HG03139 (cell line): ENCODE data around the gene C5orf34.
"Not testable (repeated sequence)": the region's sequence is repeated elsewhere in the genome, so short reads cannot be mapped to it uniquely, and the experiment has no call there.

Experiments
- ATAC-seq: cut with Tn5 transposase; IDR thresholded peaks from one replicate; pipeline ENCODE4 v1.9.1; 2021; ENCODE audit not compliant: unreplicated experiment

C5orf34 gene

DNA sequence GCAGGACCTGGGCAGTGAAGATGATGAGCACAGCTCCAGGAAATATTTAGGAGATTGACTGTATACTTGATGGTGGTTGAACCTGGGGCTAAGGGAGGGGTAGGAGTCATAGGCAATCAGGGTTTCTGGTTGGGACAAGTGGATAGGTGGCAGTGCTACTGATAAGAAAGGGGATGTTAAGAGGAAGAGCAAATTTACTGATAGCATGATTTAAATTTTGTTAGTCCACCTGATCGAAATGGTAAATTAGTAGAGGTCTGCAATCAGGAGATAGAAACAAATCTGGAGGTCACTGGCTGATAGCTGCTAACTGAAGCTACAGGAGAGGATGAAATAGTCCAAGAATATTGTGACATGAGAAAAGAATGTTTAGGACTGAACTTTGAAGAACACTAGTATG lies 5.7 kb upstream of the C5orf34 start:
- no peak for ATAC-seq

DNA sequence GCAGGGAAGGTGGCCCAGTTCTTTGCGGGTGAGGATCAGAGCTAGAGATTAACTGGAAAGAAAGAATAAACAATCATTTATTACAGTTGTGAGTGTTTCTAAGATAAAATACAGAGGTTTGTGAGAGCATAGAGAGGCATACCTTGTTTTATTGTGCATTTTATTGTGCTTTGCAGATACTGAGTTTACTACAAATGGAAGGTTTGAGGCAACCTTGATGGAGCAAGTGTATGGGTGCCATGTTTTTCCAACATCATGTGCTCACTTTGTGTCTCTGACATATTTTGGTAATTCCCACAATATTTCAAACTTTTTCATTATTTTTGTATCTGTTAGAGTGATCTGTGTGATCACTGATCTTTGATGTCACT lies 715 bp upstream of the C5orf34 start:
- no peak for ATAC-seq

DNA sequence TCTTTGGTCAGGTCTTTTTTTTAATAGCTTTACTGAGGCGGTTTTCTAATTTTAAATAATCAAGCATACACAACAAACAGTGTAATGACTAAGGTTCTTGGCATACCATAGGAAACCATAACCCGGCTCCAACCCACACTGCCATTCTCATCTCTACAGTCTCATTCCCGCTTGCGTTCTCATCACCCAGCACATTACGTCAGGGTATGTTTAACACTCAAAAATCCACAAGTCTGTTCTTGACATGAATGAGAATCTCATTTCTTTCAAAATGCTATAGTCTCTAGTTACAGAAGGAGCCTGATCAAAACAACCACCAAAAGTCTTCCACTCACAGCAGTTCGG lies 505 bp downstream of the C5orf34 start:
- peak; percentile 10 for ATAC-seq

DNA sequence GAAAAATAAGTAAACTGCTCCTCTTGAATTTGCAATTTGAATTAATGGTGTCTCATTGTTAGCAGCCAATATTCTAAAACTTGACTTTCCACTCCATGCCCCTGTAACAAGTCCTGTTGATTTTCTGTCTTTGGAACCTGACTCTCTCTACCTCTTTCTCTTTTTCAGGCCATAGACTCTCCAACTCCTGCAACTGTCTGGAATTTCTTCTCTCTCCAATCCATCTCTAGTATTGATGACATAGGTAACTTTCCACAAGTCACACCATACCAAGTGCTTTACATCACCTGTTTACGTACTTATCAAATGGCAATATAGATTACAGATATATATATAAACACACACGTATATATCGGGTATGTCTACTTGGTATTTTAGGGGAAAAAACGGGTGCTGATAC lies 923 bp downstream of the C5orf34 start:
- ATAC-seq = no peak

DNA sequence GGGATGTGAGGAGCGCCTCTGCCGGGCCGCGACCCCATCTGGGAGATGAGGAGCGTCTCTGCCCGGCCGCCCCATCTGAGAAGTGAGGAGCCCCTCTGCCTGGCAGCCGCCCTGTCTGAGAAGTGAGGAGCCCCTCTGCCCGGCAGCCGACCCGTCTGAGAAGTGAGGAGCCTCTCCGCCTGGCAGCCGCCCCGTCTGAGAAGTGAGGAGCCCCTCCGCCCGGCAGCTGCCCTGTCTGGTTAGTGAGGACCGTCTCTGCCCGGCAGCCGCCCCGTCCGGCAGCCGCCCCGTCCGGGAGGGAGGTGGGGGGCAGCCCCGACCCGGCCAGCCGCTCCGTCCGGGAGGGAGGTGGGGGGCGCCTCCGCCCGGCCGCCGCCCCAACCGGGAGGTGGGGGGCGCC lies 3.9 kb downstream of the C5orf34 start:
- not testable (repeated sequence) for ATAC-seq

DNA sequence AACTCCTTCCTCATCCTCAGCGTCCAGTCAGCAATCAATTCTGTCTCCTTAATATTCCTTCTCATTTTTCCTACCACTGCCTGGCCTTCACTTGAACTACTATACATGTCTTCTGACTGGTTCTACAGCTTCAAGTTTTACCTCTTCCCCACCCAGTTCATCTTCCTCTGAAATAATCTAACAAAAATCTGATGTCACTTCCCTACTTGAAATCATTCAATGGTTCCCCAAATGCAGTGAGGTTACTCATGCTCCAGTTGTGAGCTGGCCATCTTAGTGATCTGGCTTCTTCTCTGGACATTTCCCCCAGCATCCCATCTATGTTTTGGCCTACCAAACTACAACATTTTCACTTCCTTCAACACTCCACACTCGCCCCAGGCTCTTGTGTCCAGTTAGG lies 16.4 kb downstream of the C5orf34 start:
- no peak for ATAC-seq

DNA sequence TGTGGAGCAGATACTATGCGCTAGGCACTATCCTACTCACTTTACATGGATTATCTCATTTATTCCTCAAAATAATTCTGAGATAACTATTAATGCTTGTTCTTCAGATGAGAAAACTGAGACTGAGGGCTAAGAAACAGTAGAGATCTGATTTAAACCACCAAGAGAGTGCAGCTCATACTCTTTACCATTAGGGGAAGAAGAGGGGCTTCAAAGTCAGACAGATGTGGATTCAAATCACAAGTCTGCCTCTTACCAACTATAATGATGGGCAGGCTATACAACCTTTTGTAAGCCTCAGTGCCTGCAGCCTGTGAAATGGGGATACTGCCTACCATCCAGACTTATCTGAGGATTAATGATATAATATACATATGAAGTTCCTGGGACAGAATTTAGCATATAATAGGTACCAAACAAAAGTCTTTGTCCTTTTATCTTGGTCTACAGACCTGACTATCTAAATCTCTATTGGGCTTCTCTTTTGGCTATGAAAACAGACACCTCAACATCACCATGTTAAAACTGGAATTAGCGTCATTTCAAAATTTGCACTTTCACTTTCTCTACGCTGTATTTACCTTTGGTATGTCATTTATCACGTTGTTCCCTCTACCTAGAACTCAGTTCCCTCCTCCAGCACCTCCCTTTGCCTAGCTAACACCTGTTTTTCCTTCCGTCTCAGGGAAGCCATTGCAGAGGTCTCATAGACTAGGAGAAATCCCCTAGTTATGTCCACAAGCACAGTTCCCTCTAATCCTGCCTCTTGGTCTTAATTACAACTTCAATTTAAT lies 17.4 kb downstream of the C5orf34 start:
- ATAC-seq = no peak

DNA sequence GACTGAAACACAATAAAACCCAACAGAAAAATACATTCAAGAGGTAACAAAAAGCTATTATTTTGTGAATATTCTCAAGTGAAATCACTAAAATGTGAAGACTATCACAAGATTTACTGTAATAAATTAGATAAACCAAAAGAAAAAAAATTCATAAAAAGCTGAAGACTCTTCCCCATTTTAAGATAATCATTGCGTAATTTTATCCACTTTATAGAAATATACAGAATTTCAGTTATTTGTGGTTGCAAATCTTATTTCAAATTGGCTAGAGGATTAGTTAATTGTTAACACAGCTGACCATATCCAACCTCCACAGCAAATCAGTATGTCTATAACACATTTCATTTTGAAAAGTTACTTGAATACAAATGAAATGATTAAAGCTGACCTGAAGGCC lies 23.6 kb downstream of the C5orf34 start:
- no peak for ATAC-seq

DNA sequence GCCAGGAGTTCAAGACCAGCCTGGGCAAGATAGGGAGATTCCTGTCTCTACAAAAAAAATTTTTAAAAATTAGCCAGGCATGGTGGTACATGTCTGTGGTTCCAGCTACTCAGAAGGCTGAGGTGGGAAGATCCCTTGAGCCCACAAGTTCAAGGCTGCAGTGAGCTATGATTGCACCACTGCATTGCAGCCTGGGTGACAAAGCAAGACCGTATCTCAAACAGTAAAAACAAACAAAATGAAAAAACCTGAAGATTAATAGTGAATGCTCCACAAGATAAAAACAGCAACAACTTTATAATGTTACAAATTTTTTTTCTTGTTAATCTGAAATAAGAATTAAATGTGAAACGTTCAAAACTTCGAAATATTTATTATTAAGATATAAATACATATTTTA lies 28.6 kb downstream of the C5orf34 start:
- ATAC-seq = no peak

DNA sequence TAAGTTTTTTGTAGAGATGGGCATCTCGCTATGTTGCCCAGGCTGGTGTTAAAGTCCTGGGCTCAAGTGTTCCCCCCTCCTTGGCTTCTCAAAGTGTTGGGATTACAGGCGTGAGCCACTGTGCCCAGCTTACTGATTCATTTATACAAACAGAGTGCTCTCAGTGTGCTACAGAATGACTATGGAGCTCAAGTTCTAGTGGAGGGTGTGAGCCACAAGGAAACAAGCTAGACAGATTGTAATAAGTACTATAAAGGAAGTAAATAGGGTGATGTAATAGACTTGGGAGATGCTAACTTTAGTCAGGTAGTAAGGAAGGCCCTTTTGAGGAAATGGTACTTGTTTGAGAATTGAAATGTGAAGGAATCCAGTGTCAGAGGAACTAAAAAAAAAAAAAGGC lies 29.5 kb downstream of the C5orf34 start:
- ATAC-seq = no peak

DNA sequence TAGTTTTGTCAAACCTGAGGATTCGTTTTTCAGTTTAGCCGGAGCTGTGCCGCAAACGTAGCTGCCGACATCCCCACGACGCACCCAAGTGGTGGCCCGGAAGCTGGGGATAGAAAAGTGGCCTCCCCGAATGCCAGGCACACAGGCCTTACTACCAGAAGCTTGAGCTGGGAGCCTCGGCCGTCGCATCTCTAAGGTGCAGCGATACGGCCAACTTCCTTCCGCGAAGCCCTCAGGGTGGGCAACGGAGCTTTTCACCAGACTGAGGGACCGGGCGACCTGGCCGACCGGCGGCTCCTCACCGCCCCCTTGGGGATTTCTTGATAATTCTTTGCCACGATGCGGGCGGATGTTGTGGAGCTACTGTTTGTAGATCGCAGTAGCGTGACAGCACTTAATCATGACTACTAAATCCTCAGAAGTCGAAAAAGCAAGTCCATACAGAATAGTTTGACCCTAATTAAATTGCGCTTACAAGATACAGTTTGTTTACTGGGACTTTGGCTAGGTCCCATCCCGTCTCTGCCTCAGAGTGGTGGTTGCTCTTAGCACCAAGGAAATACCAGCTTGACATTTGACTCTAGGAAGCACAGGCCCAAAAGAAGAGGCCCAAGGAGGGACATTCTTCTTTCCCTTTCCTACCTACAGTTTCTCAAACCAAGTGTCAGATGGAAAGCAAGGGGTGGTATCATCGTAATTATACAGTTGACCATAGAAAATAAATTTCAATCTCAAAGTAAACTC lies 30.7 kb downstream of the C5orf34 start:
- peak; percentile 66 for ATAC-seq

DNA sequence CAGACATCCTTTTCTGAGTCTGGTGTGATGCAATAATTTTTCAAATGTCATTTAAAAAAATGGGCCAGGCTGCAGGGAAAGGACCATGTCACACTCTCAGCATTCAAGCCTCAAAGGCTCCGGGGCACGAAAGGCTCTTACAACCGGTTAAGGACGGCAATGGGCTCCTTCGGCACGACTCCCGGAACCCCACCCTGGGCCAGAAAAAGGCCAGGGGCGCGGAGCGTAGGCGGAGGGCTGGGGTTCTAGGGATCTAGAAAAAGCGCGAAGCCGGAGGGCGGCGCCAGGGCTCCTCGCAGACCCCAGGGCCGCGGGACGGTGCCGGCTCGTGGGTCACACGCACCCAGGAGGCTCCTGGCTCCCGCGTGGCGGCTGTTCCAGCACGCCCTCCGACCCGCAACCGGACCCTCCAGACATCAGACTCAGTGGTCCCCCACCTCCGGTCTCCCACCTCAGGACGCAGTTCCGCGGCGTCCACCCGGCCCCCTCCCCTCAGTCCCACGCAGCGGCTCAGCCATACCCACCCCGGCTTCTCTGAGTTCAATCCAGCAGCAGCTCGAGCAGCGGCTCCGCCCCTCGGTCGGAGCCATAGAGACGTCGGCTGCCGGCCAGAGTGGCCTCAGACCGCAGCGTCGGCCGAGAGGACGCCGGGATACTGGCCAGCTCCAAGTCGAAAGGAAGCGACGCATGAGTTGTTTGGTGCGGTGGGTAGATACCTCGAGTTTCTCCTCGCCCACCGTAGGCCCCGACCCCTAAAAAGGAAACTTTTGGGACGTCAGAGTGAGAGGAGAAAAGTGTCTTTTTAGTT lies 31.4 kb downstream of the C5orf34 start, which contains the start of gene TMEM267:
TSS of gene TMEM267 (minus strand) at position 568 of the 808 bp plus-strand sequence. CDS start 29,896 bp downstream, outside the sequence.
- ATAC-seq = peak; percentile 91

DNA sequence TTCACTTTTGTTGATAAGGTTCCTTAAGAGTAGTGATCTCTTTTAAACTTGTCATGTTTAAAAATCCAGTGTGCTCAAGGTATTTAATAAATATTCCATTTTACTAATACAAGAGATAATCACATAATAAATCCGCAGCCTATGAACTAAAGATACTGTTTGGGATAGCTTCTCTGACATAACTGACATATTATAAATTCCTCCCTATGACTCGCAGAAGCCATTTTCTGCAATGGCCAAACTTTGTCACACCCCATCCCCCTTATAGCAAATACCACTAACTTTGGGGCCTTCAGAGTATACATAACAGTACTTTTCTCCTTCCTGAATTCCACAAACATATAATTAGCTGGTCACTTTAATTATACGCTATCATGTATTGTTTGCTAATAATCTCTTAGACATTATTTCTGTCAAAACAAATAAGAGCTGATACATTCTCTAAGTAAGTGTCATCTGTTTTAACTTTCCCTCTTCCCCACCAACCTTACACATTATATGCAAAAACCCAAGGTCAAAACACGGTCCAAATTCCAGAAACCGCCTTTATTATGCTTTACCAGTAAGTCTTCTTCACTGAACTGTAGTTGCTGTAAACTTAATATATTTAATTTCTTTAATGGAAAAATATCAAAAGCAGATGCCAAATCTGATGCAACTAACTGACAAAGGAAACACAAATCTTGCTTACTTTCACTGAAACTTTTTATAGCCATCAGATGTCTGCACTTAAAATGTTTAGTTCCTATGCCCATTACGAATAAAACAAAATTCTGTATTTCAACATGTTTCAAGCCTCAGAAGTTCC lies 32.3 kb downstream of the C5orf34 start:
- no peak for ATAC-seq

DNA sequence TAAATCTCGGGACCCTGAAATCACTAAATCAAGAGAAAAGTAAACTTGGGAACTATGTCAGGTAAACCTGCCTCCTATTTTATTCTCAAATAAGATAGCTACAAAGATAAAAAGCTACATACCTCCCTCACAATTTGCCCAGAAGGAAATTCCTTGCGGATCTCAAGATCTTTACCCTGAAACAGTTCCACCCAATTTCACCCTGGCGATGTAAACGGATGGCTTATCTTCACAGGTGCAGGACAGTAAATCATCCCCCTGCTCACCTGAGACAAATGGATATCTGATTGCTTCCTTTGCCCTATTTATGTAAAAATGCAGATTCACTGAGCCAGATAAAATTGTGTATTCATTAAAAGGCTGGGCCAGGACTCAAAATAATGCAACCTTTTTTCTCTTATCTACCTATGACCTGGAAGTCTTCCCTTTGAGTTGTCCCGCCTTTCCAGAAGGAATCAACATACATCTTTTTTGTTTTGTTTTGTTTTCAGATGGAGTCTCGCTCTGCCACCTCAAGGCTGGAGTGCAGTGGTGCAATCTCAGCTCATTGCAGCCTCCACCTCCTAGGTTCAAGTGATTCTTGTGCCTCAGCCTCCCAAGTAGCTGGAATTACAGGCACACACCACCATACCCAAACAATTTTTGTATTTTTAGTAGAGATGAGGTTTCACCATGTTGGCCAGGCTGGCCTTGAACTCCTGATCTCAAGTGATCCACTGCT lies 45.1 kb downstream of the C5orf34 start:
- ATAC-seq = no peak

DNA sequence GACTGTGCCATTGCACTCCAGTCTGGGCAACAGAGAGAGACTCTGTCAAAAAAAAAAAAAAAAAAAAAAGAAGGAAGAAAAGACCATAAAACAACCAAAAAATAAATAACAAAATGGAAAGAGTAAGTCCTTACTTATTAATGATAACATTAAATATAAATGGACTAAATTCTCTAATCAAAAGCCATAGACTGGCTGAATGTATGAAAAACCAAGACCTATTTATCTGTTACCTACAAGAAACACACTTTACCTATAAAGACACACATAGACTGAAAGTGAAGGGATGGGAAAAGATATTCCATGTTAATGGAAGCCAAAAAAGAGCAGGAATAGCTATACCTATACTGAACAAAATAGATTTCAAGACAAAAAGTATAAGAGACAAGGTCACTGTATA lies 47.8 kb downstream of the C5orf34 start:
- no peak for ATAC-seq

DNA sequence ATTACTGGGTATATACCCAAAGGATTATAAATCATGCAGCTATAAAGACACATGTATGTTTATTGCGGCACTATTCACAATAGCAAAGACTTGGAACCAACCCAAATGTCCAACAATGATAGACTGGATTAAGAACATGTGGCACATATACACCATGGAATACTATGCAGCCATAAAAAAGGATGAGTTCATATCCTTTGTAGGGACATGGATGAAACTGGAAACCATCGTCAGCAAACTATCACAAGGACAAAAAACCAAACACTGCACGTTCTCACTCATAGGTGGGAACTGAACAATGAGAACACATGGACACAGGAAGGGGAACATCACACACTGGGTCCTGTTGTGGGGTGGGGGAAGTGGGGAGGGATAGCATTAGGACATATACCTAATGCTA lies 49.5 kb downstream of the C5orf34 start:
- not testable (repeated sequence) for ATAC-seq

DNA sequence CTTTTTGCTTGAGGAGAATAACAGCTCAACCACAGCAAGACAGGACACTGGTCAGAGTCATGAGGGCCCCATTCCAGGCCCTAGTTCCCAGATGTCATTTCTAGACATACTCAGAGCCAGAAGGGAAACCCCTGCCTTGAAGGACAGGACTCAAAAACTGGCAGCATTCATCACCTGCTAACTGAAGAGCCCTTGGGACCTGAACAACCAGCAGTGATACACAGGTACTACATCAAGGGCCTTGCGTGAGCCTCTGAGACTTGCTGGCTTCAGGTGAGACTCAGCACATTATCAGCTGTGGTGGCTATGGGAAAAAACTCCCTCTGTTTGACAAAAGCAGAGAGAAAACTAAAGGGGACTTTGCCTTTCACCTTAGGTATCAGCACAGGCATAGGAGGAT lies 53.9 kb downstream of the C5orf34 start:
- no peak for ATAC-seq

DNA sequence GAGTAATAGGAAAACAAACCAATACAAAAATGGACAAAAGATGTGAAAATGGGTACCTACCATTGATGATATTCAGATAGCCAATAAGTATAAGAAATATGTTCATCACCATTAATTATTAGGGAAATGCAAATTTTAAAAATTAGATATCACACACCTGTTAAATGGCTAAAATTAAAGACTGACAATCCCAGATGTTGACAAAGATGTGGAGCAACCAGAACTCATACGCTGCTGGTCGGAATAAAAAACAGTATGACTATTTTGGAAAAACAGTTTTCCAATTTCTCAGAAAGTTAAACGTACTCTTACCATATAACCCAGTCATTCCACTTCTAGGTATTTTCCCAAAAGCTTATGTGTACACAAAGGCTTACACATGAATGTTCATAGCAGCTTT lies 58.4 kb downstream of the C5orf34 start:
- ATAC-seq = no peak

DNA sequence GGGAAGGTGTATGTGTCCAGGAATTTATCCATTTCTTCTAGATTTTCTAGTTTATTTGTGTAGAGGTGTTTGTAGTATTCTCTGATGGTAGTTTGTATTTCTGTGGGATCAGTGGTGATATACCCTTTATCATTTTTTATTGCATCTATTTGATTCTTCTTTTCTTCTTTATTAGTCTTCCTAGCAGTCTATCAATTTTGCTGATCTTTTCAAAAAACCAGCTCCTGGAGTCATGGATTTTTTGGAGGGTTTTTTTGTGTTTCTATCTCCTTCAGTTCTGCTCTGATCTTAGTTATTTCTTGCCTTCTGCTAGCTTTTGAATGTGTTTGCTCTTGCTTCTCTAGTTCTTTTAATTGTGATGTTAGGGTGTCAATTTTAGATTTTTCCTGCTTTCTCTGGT lies 73.4 kb downstream of the C5orf34 start:
- not testable (repeated sequence) for ATAC-seq

DNA sequence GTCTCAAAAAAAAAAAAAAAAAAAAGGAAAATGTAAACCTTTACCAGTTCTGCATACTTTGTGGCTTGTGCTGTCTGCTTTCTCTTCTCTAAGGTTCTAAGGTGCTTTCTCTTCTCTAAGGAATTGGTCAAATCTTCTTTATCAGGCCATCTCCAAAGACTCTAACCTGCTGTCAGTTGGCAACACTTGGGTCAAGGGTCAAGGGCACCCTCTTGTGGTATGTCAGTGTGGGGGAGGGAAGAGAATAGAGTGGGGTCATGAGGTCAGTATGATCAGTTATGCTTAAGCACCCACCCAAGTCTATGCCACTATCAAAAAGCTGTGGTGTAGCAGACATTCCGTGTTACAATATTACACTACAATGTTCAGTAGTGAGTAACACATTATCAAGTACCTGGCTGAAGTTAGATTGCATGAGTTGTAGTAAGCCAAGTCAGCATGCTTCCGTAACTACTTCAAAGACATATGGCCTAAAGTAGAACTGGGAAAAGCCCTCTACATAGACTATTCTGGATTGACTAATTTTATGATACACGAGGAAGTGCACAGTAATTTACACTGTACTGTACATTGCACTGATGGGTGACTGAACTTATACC lies 77.8 kb downstream of the C5orf34 start:
- no peak for ATAC-seq
